Neural cell (in vitro differentiated cells): ENCODE measurements around the gene NKAPD1. TPM values are rescaled to one million over a fixed set of nuclear protein-coding genes. Genes with fewer than 3 reads are reported as not detected.

Source experiments
- H2AFZ ChIP-seq: fragments of 200-600, 300-800 bp; sonication (generic), shearing (Covaris generic); 2 replicates; pipeline ENCODE4 v1.6.0; 2014; ENCODE audit warnings: low read depth, mild to moderate bottlenecking, antibody characterized with exemption, low read length, moderate library complexity
- H3F3A ChIP-seq: fragments of 200-600 bp; shearing (Covaris generic); 2 replicates; pipeline ENCODE4 v1.6.1; 2016; ENCODE audit warnings: mild to moderate bottlenecking, moderate library complexity, mixed read lengths, antibody characterized with exemption, low read length; ENCODE audit not compliant: insufficient read depth, poor library complexity, severe bottlenecking
- H3K27ac ChIP-seq: fragments of 200-600, 300-800 bp; sonication (generic), shearing (Covaris generic); 2 replicates; pipeline ENCODE4 v1.5.1; 2014; ENCODE audit warnings: mild to moderate bottlenecking, low read length, moderate library complexity
- H3K27me3 ChIP-seq: fragments of 300-800, 200-600 bp; sonication (generic), shearing (Covaris generic); 2 replicates; pipeline ENCODE4 v1.6.0; 2014; ENCODE audit warnings: mild to moderate bottlenecking, low read depth, low read length, moderate library complexity; ENCODE audit not compliant: insufficient read depth
- H3K36me3 ChIP-seq: fragments of 300-800, 200-600 bp; sonication (generic), shearing (Covaris generic); 2 replicates; pipeline ENCODE4 v1.5.1; 2014; ENCODE audit warnings: mild to moderate bottlenecking, antibody characterized with exemption, low read length, moderate library complexity; ENCODE audit not compliant: insufficient read depth
- H3K4me2 ChIP-seq: fragments of 300-800, 200-600 bp; sonication (generic), shearing (Covaris generic); 2 replicates; pipeline ENCODE4 v1.6.0; 2014; ENCODE audit warnings: mild to moderate bottlenecking, low read length
- H3K4me3 ChIP-seq: fragments of 300-800, 200-600 bp; sonication (generic), shearing (Covaris generic); 2 replicates; pipeline ENCODE4 v1.5.1; 2014; ENCODE audit warnings: mild to moderate bottlenecking, low read length, moderate library complexity
- H3K79me2 ChIP-seq: fragments of 200-600 bp; shearing (Covaris generic); replicated peaks from 2 replicates; pipeline ENCODE4 v1.6.0; 2014; ENCODE audit warnings: mild to moderate bottlenecking, low read length, moderate library complexity; ENCODE audit not compliant: insufficient read depth
- H3K9ac ChIP-seq: fragments of 300-800, 200-600 bp; sonication (generic), shearing (Covaris generic); 2 replicates; pipeline ENCODE4 v1.6.1; 2016; ENCODE audit warnings: mild to moderate bottlenecking, low read length, mixed read lengths
- H3K9me2 ChIP-seq: fragments of 200-600 bp; shearing (Covaris generic); 2 replicates; pipeline ENCODE4 v1.6.1; 2016; ENCODE audit warnings: mild to moderate bottlenecking, low read length, mixed read lengths; ENCODE audit not compliant: insufficient read depth
- H3K9me3 ChIP-seq: fragments of 200-600, 300-800 bp; sonication (generic), shearing (Covaris generic); 2 replicates; pipeline ENCODE4 v1.6.1; 2016; ENCODE audit warnings: mild to moderate bottlenecking, mixed run types, low read length, moderate library complexity, mixed read lengths
- H4K20me1 ChIP-seq: fragments of 200-600 bp; shearing (Covaris generic); 2 replicates; pipeline ENCODE4 v1.6.1; 2016; ENCODE audit warnings: mild to moderate bottlenecking, mixed run types; ENCODE audit not compliant: insufficient read depth
- CTCF ChIP-seq: fragments of 450-650 bp; IDR thresholded peaks from 2 replicates; pipeline ENCODE4 v1.5.1; 2014; ENCODE audit warnings: antibody characterized with exemption, mild to moderate bottlenecking, moderate library complexity; ENCODE audit not compliant: poor library complexity, severe bottlenecking
- EP300 ChIP-seq: fragments of 450-650 bp; conservative IDR thresholded peaks from 2 replicates; pipeline ENCODE4 v1.6.1; 2014; ENCODE audit warnings: antibody characterized with exemption, mild to moderate bottlenecking, moderate library complexity; ENCODE audit not compliant: poor library complexity, severe bottlenecking
- EZH2 ChIP-seq: fragments of 200-600, 300-800 bp; shearing (Covaris generic), sonication (generic); IDR thresholded peaks from 2 replicates; pipeline ENCODE4 v1.6.1; 2014; ENCODE audit warnings: antibody characterized with exemption, low read length, borderline replicate concordance, mild to moderate bottlenecking; ENCODE audit not compliant: insufficient read depth, poor library complexity, severe bottlenecking
- MXI1 ChIP-seq: fragments of 450-650 bp; conservative IDR thresholded peaks from 2 replicates; pipeline ENCODE4 v1.6.1; 2014; ENCODE audit warnings: antibody characterized with exemption, mild to moderate bottlenecking; ENCODE audit not compliant: poor library complexity, severe bottlenecking
- POLR2AphosphoS5 ChIP-seq: IDR thresholded peaks from 2 replicates; pipeline ENCODE4 v1.6.1; 2012
- RAD21 ChIP-seq: fragments of 450-650 bp; conservative IDR thresholded peaks from 2 replicates; pipeline ENCODE4 v1.6.1; 2014; ENCODE audit warnings: antibody characterized with exemption, mild to moderate bottlenecking, moderate library complexity
- REST ChIP-seq: IDR thresholded peaks from 2 replicates; pipeline ENCODE4 v1.6.1; 2012; ENCODE audit warnings: borderline replicate concordance
- SMC3 ChIP-seq: fragments of 450-650 bp; conservative IDR thresholded peaks from 2 replicates; pipeline ENCODE4 v1.6.1; 2014; ENCODE audit warnings: antibody characterized with exemption, mild to moderate bottlenecking, moderate library complexity; ENCODE audit not compliant: poor library complexity
- TAF1 ChIP-seq: IDR thresholded peaks from 2 replicates; pipeline ENCODE4 v1.6.1; 2012; ENCODE audit warnings: low read depth
- polyA plus RNA-seq: library from polyadenylated mRNA; depleted of rRNA; stranded (reverse); fragments of >200 nt; gene quantifications from 2 replicates; pipeline ENCODE4 v1.2.3, GENCODE V29; 2014

The NKAPD1 gene
- polyA plus RNA-seq, 1 donor from 2014 or later = 37.7 TPM

GRCh38 chr11:112037527-112037926 is 36.6 kb upstream of the NKAPD1 start:
- no peak overlapping the region for H3K4me3 ChIP-seq
- H3K9ac ChIP-seq = no peak overlapping the region
- H3K79me2 ChIP-seq = no peaks in the 10 kb centered on the region
- H3K27me3 ChIP-seq = no peaks in the 10 kb centered on the region
- TF ChIP-seq POLR2AphosphoS5 (no peak), EP300 (no peak), REST (no peak), EZH2 (no peak), MXI1 (no peak), CTCF (no peak), TAF1 (no peak), SMC3 (no peak), RAD21 (no peak)
- peaks cover 4% of the 10 kb centered on the region for H3K36me3 ChIP-seq
- no peaks in the 10 kb centered on the region for H3F3A ChIP-seq
- no peaks in the 10 kb centered on the region for H3K9me3 ChIP-seq
- no peaks in the 10 kb centered on the region for H4K20me1 ChIP-seq
- no peak overlapping the region for H3K4me2 ChIP-seq
- H2AFZ ChIP-seq = no peak overlapping the region
- H3K27ac ChIP-seq = no peak overlapping the region
- no peaks in the 10 kb centered on the region for H3K9me2 ChIP-seq

- no peaks in the 10 kb centered on the region for H3F3A ChIP-seq
- no peak overlapping the region for H2AFZ ChIP-seq
- H3K9me2 ChIP-seq = no peaks in the 10 kb centered on the region
- no peak overlapping the region for H3K4me2 ChIP-seq
- H4K20me1 ChIP-seq = no peaks in the 10 kb centered on the region
- H3K9me3 ChIP-seq = no peaks in the 10 kb centered on the region
- no peak overlapping the region for H3K27ac ChIP-seq
- TF ChIP-seq TAF1 (no peak), POLR2AphosphoS5 (no peak), EZH2 (no peak)
- H3K4me3 ChIP-seq = no peak overlapping the region
- no peak overlapping the region for H3K9ac ChIP-seq
- no peaks in the 10 kb centered on the region for H3K79me2 ChIP-seq
- no peaks in the 10 kb centered on the region for H3K27me3 ChIP-seq
- no peaks in the 10 kb centered on the region for H3K36me3 ChIP-seq
These were observed 31.7 kb upstream of the NKAPD1 start for GRCh38 chr11:112042161-112042960.
